ENCODE measurements around the gene ZNF169.
"Not testable (repeated sequence)": the region's sequence is repeated elsewhere in the genome, so short reads cannot be mapped to it uniquely, and the experiment has no call there.

The ZNF169 gene

DNA sequence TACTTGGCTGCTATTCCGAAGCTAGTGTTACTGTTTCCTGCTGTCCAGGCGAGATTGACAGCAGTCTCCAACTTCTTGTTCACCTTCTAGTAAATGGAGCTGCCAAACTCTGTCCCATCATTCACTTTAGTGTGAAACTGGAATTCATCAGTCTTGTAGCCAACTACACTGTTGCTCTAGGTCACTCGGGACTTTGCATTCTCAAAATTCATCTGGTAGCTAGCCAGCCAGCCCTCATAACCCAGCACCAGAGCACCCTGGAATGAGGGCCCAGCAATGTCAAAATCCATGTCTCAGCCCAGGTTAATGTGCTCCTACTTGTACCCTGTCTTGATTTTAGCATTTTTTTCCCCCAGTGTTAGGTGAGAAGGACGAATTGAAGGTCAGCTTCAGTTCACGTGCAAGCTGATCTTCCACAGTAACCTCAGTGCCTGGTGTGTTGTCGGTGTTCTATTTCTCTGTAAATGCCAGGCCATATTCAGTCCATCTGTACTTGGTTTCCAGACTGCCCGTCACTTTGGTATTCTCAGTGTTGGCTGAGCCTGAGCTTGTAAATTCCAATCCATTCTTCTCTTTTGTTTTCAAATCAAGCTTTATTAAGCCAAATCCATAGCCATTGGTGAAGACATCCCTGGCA lies 28.9 kb downstream of the ZNF169 start:
- no peak for DNase-seq

DNA sequence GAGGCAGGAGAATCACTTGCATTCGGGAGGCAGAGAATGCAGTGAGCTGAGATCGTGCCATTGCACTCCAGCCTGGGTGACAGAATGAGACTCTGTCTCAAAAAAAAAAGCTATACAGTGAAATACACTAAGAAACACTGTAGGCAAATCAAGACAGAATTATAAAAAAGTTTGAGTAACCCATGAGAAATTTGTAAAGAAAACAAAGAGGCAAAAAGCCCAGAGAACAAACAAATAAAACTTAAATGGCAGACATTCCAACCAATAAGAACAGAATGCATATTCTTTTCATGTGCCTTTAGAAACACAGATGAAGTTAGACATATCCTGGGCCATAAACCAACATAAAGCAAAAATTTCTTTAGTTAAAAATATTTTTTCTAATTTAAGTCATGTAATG lies 30.6 kb downstream of the ZNF169 start:
- DNase-seq: no peak

GRCh38 chr9:94298949-94299599 lies 40.0 kb downstream of the ZNF169 start:
- DNase-seq: no peak

DNA sequence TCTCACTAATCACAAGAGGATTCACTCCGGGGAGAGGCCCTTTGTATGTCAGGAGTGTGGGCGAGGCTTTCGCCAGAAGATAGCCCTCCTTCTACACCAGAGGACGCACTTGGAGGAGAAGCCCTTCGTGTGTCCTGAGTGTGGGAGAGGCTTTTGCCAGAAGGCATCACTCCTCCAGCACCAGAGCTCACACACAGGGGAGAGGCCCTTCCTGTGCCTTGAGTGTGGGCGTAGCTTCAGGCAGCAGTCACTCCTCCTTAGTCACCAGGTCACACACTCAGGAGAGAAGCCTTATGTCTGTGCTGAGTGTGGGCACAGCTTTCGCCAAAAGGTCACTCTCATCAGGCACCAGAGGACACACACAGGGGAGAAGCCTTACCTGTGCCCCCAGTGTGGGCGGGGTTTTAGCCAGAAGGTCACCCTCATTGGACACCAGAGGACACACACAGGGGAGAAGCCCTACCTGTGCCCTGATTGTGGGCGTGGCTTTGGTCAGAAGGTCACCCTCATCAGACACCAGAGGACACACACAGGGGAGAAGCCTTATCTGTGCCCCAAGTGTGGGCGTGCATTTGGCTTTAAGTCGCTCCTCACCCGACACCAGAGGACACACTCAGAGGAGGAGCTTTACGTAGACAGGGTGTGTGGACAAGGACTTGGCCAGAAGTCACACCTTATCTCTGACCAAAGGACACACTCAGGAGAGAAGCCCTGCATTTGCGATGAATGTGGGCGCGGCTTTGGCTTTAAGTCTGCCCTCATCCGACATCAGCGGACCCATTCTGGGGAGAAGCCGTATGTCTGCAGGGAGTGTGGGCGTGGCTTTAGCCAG lies 41.6 kb downstream of the ZNF169 start:
- no peak for DNase-seq

DNA sequence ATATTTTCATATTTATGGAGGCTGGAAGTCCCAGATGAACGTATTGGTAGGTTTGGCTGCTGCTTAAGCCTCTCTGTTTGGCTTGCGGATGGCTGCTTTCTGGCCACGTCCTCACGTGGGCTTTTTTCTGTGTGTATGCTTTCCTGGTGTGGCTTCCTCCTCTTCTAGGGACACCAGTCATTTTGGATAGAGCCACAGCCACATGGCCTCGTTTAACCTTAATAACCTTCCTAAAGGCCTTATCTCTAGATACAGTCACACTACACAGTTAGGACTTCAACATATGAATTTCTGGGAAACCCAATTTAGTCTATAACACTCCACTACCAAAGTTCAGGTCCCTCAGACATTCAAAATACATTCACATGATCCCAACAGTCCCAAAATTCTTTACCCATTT lies 42.5 kb downstream of the ZNF169 start:
- no peak for DNase-seq

DNA sequence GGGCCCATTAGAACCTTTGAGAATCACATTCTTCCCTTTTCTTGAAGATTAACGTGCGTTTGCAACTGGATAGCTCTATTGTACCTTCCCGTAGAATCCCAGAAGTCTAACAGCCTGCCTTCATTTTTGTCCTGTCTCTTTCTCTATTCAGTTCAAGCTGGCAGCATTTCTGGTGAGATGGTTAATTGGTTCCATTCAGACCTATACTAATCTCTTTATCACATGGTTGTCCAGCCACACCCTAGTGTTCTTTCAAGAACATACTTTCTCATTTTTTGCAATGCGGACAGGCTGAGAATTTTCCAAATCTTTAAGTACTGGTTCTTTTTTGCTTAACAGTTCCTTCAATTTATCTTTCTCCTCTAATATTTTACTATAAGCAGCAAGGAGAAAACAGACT lies 43.3 kb downstream of the ZNF169 start:
- DNase-seq: no peak

DNA sequence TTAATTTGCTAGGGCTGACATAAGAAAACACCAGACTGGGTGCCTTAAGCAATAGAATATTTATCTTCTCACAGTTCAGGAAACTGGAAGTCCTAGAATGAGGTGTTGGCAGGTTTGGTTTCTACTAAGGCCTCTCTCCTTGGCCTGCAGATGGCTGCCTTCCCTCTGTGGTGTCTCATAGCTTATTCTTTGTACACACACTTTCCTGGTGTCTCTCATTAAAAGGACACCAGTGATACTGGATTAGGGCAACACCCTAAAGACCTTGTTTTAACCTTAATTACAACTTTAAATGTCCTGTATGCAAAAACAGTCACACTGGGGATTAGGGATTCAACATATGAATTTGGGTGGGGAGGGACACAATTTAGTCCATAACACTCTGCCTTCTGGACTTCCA lies 44.2 kb downstream of the ZNF169 start:
- no peak for DNase-seq

DNA sequence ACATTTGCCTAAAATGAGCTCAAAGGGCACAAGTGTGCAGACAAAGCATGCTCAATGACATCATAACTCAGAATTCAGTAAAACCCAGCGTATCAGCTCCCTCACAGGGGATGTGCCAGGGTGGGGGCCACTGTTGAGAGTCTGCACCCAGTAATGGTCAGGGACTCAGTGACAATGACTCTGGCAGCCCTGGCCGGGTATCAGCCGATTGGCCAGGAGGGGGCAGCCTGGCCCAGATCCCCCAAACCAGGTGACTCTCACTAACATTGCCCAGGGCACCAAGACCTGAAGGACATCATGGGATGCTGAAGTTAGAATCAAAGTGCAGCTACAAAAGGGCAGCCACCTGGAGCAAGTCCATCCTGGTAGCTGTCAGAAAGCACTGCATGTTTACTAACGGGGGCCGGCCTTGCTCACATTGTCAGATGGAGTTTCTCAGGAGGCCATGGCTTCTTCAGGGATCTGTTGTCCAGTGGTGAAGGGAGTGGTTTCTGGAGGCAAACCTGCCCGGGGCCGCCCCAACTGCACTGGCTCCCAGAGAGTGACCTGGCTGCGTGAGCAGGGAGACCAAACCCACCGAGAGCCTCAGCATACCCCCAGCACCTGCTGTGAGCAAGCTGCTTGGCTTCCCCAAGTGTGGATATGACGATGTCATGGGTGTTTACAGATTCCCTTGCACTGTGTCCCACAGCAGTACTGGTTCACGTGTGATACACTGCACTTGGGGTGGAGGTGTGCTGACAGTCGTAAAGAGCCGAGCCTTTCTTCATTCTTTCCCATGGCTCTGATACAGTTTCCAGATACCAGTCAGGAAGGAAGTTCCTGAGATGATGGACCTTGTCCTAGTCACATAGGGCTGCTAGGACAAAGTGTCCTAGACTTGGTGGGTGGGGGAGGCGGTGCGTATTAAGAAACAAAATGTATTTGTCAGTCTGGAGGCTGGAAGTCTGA lies 56.2 kb downstream of the ZNF169 start:
- DNase-seq: not testable (repeated sequence)

GRCh38 chr9:94316236-94316635 lies 57.1 kb downstream of the ZNF169 start:
- not testable (repeated sequence) for DNase-seq

- DNase-seq: not testable (repeated sequence)
These were observed 59.0 kb downstream of the ZNF169 start for GRCh38 chr9:94317949-94318657.

DNA sequence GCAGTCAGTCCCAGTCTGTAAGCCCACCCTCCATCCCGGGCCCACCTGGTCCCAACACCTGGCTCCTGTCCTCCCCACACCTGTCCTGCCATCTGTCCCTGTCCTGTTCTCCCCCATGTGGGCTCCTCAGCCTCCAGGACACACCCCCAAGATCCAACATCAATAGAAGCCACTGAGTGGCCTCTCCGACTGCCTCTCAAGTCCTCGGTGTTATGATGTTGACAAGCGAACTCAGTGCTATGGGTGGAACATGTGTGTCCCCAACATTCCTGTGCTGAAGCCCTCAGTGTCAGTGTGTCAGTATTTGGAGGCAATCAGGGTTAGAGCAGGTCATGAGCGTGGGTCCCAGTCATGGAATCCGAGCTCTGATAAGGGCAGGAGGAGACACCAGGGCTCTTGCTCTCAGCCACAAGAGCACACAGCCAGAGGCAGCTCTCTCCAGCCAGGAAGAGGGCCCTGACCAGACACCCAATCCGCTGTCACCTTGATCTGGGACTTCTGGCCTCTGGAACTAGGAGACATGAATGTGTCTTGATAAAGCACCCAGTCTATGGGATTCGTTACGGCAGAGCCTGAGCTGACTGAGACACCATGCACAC lies 63.3 kb downstream of the ZNF169 start:
- DNase-seq: not testable (repeated sequence)

GRCh38 chr9:94323153-94323798 lies 64.2 kb downstream of the ZNF169 start:
- DNase-seq: not testable (repeated sequence)

DNA sequence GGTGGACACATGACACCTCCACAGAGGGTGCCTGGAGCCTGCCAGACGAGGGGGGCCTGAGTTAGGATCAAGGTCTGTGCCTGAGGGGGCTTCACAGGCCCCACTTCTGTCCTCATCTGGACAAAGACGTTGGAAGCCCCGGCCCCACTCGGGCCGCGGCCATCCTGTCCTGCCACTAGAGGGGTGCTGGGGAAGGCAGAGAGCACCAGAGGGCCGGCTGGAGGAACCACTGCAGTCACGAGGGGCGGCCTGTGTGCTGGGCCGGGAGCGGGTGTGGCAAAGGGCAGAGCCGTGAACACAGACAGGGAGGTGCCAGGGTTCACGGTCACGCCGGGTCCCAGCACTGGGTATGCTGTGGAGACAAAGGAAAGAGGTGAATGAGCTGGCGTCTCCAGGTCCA lies 66.5 kb downstream of the ZNF169 start:
- not testable (repeated sequence) for DNase-seq

- DNase-seq: not testable (repeated sequence)
These were observed 69.4 kb downstream of the ZNF169 start, which contains the start of gene NUTM2F for GRCh38 chr9:94328544-94328943. Gene NUTM2F, minus strand, starts transcription at chr9:94328644. Its CDS starts 21 bp downstream, at chr9:94328623.

- not testable (repeated sequence) for DNase-seq
These were observed 77.3 kb downstream of the ZNF169 start for GRCh38 chr9:94336445-94336844.

DNA sequence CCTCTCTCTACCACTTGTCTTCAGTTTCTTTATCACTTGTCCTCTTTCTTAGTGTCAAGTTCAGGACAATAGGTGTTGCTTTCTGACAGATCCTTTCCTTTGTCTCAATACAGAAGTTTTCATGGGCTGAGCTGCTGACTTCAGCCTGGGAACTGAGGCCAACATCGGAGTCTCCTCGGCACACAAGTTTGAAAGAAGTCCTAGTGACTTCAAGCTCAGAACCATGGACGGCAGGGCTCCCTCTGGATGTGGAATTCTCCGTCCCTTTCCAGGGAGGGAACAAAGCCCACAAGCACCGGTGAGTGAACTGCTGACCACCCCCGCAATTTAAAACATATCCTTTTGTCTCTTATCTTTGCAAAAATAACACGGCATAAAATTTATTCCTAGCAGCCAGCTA lies 79.6 kb downstream of the ZNF169 start:
- not testable (repeated sequence) for DNase-seq

DNA sequence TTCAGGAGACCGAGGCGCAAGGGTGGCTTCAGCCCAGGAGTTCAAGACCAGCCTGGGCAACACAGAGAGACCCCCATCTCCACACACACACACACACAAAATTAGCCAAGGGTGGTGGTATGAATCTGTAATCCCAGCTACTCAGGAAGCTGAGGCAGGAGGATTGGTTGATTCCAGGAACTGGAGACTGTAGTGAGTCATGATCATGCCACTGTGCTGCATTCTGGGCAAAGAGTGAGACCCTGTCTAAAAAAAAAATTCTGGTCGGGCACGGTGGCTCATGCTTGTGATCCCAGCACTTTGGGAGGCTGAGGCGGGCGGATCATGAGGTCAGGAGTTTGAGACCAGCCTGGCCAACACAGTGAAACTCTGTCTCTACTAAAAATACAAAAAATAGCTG lies 80.6 kb downstream of the ZNF169 start:
- not testable (repeated sequence) for DNase-seq

DNA sequence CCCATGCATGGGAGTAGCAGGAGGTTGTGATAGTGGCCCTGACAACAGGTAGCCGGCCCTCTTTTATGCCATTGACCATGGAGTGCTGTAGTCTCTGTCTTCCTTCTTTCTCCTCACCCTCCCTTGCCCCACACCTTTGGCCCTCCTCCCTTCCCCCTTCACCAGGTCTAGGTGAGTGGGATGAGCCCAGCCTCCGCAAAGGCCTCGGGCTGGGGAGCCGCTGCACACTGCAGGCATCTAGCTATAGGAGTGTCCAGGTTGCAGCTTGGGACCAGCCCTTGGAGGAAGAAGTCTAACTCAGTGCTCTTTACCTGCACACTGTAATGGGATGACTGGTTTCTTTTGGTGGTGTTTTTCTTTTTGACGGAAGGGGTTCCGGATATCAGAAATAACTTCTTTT lies 81.7 kb downstream of the ZNF169 start:
- DNase-seq: not testable (repeated sequence)

DNA sequence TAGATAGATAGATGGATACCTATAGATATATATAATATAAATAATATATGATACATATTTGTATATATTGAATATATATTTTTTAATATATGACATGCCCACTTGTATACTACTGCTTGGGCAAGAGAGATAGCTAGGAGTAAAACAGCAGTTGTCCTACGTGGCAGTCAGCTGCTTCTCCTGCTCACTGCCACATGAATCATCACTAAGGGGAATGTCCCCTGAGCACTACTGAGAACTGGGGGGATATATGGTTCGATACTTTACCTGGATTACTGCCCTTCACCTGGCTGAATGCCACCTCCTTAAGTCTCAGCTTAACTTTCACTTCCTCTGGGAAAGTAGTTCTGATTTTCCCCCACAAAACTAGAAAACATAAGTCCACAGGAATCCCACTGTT lies 82.6 kb downstream of the ZNF169 start:
- DNase-seq: not testable (repeated sequence)

- not testable (repeated sequence) for DNase-seq
These were observed 88.4 kb downstream of the ZNF169 start for GRCh38 chr9:94347451-94347850.

- not testable (repeated sequence) for DNase-seq
These were observed 89.7 kb downstream of the ZNF169 start for GRCh38 chr9:94348754-94349153.
